Right atrium auricular region (tissue), 2 donors: Measurements from ENCODE around the gene ELMO1. TPM values are rescaled to one million over a fixed set of nuclear protein-coding genes. Genes with fewer than 3 reads are reported as not detected.

Source experiments
- DNase-seq: peaks from one replicate; pipeline ENCODE4 v3.0.0-alpha.2; 2019; ENCODE audit warnings: low spot score
- H3K27ac ChIP-seq, 2 donors: fragments of 200-600 bp; sonication (generic); 1 replicate in 1 of 2; 2 replicates in 1 of 2; pipeline ENCODE4 v1.5.1; 2016 to 2019
- H3K27me3 ChIP-seq, 2 donors: fragments of 200-600 bp; sonication (generic); one replicate each; pipeline versions ENCODE4 v1.5.1 to v1.6.0; 2017 to 2019
- H3K36me3 ChIP-seq: fragments of 200-600 bp; sonication (generic); one replicate; pipeline ENCODE4 v1.5.1; 2016
- H3K4me1 ChIP-seq, 2 donors: fragments of 200-600 bp; sonication (generic); one replicate each; pipeline versions ENCODE4 v1.5.1 to v1.6.0; 2017 to 2019
- H3K4me3 ChIP-seq, 2 donors: fragments of 200-600 bp; sonication (generic); 1 replicate in 1 of 2; 2 replicates in 1 of 2; pipeline ENCODE4 v1.5.1; 2017 to 2019; ENCODE audit warnings: mild to moderate bottlenecking in 1 of 2, moderate library complexity in 1 of 2
- H3K9me3 ChIP-seq, 2 donors: fragments of 200-600 bp; sonication (generic); one replicate each; pipeline ENCODE4 v1.5.1; 2019
- total RNA-seq, 2 donors: library from RNA; depleted of rRNA; stranded (reverse); fragments of >200 nt; gene quantifications; one replicate each; pipeline ENCODE4 v1.1.0, GENCODE V29; 2016
- TF ChIP-seq, protein P1 (sequence below), 2 donors: fragments of 200-600 bp; sonication (generic); IDR thresholded peaks; one replicate each; pipeline ENCODE4 v1.5.1; 2019; ENCODE audit warnings: antibody characterized with exemption in 2 of 2

ELMO1 gene
- total RNA-seq, 2 donors from 2014 or later, result 24.4 to 45.1 TPM

GRCh38 chr7:37310327-37311080, 138.2 kb downstream of the ELMO1 start:
- Histone ChIP-seq H3K4me1 (peaks cover 0 to 7% of the 10 kb centered on the region in 2 donors), H3K36me3 (no peaks in the 10 kb centered on the region), H3K9me3 (no peaks in the 10 kb centered on the region), H3K27ac (no peak overlapping the region), H3K4me3 (no peak overlapping the region), H3K27me3 (no peaks in the 10 kb centered on the region)
- no peak for DNase-seq
- TF ChIP-seq, protein P1, sequence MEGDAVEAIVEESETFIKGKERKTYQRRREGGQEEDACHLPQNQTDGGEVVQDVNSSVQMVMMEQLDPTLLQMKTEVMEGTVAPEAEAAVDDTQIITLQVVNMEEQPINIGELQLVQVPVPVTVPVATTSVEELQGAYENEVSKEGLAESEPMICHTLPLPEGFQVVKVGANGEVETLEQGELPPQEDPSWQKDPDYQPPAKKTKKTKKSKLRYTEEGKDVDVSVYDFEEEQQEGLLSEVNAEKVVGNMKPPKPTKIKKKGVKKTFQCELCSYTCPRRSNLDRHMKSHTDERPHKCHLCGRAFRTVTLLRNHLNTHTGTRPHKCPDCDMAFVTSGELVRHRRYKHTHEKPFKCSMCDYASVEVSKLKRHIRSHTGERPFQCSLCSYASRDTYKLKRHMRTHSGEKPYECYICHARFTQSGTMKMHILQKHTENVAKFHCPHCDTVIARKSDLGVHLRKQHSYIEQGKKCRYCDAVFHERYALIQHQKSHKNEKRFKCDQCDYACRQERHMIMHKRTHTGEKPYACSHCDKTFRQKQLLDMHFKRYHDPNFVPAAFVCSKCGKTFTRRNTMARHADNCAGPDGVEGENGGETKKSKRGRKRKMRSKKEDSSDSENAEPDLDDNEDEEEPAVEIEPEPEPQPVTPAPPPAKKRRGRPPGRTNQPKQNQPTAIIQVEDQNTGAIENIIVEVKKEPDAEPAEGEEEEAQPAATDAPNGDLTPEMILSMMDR (IDR thresholded peaks at IDR 0.05), result no peak

DNA sequence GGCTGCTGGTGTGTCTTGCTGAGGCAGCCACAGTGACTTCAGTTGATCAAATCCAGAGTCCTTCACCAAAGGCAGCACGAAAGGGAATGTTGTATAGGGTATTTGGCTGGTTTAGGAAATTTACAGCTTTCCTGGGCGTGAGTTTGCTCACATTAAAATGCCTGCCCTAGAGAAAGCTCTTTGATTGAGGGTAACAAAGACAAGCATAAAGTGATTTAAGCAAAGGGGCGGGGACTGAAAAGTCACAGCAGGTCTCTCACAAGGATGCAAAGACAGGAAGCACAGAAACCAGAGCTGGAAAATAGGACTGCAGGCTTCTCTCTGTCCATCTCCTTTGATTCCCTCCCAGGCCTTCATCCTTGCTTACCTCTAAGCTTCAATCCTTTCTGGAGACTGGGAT, 139.2 kb downstream of the ELMO1 start:
- H3K36me3 ChIP-seq, result no peaks in the 10 kb centered on the region
- H3K27ac ChIP-seq, result no peak overlapping the region

GRCh38 chr7:37304921-37305320, 143.7 kb downstream of the ELMO1 start:
- TF ChIP-seq, protein P1 (IDR thresholded peaks at IDR 0.05), result no peak
- no peak overlapping the region for H3K4me3 ChIP-seq
- no peak overlapping the region for H3K27ac ChIP-seq
- no peaks in the 10 kb centered on the region for H3K4me1 ChIP-seq
- H3K36me3 ChIP-seq, result no peaks in the 10 kb centered on the region
- no peak for DNase-seq
- H3K9me3 ChIP-seq, result no peaks in the 10 kb centered on the region
- H3K27me3 ChIP-seq, result no peaks in the 10 kb centered on the region

More for the DNA sequence above, 139.2 kb downstream of the ELMO1 start:
- H3K27me3 ChIP-seq, result no peaks in the 10 kb centered on the region
- TF ChIP-seq, protein P1 (IDR thresholded peaks at IDR 0.05), result no peak
- H3K4me1 ChIP-seq, result peaks cover 0 to 7% of the 10 kb centered on the region in 2 donors
- no peaks in the 10 kb centered on the region for H3K9me3 ChIP-seq
- no peak overlapping the region for H3K4me3 ChIP-seq
- no peak for DNase-seq

GRCh38 chr7:37297546-37297945, 151.1 kb downstream of the ELMO1 start:
- Histone ChIP-seq H3K36me3 (no peaks in the 10 kb centered on the region), H3K4me1 (no peaks in the 10 kb centered on the region), H3K9me3 (no peaks in the 10 kb centered on the region), H3K27ac (peak overlapping the region in 1 of 2 donors; percentile 16), H3K27me3 (no peaks in the 10 kb centered on the region), H3K4me3 (no peak overlapping the region)
- no peak for DNase-seq
- TF ChIP-seq, protein P1 (IDR thresholded peaks at IDR 0.05), result no peak

DNA sequence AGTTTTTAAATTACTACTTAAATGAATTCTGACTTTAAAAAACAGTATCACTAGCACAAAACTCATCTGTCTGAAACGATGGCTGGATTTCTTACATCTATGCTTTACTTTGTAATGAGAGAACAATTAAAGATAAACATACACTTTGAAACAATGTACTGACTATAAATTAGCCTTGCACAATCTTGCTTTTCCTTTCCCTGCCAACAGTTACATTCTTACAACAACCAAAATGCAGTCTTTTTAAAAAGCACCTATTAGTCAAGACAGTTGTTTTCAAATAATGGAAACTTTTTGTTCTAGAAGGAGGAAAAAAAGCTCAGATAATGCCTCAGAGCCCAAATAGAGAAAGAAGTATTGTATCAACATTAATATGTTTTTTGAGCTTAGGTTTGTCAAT, 153.3 kb downstream of the ELMO1 start:
- TF ChIP-seq, protein P1 (IDR thresholded peaks at IDR 0.05), result no peak
- no peak for DNase-seq
- H3K4me3 ChIP-seq, result no peak overlapping the region
- no peak overlapping the region for H3K27ac ChIP-seq
- no peaks in the 10 kb centered on the region for H3K36me3 ChIP-seq
- H3K27me3 ChIP-seq, result no peaks in the 10 kb centered on the region
- H3K4me1 ChIP-seq, result no peaks in the 10 kb centered on the region
- H3K9me3 ChIP-seq, result no peaks in the 10 kb centered on the region

- H3K36me3 ChIP-seq, result no peaks in the 10 kb centered on the region
- TF ChIP-seq, protein P1 (IDR thresholded peaks at IDR 0.05), result no peak
- H3K27me3 ChIP-seq, result no peaks in the 10 kb centered on the region
- DNase-seq, result no peak
- no peak overlapping the region for H3K4me3 ChIP-seq
- H3K4me1 ChIP-seq, result peaks cover 0 to 20% of the 10 kb centered on the region in 2 donors
- no peaks in the 10 kb centered on the region for H3K9me3 ChIP-seq
- H3K27ac ChIP-seq, result no peak overlapping the region
These were observed 157.9 kb downstream of the ELMO1 start for GRCh38 chr7:37290731-37291130.
